Mammary epithelial cell (primary cell): ENCODE data around the gene ZNF613.

ENCODE experiments used
- CTCF ChIP-seq, 2 donors: IDR thresholded peaks in 1 of 2; conservative IDR thresholded peaks in 1 of 2; 2 replicates each; pipeline ENCODE4 v1.5.1; 2011 to 2012; ENCODE audit warnings: inconsistent platforms in 2 of 2, low read length in 2 of 2, mild to moderate bottlenecking in 2 of 2, control low read depth in 1 of 2, low read depth in 1 of 2; ENCODE audit not compliant: insufficient read depth in 1 of 2; ENCODE audit errors: extremely low read depth in 1 of 2
- EZH2 ChIP-seq: IDR thresholded peaks from 2 replicates; pipeline ENCODE4 v1.6.1; 2012; ENCODE audit warnings: low read length, inconsistent platforms, borderline replicate concordance

DNA sequence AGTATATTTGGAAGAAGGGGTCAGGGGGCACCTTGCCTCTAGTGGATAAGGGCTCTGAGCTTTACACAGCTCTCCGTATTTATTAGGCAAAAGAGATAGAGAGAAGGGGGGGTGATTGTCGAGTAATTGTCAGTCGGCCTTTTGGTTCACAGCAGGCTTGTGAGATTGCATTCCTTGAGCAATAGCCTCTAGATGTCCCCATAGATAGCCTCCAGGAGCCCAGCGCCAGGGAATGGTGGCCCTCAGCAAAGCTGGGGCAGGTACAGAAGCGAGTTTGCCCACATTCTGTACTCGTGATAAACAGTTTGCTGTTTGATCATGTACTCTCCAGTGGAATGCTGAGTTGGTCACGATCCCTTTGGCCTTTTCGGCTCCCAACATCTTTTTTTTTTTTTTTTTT, 4.6 kb downstream of the ZNF613 start:
- TF ChIP-seq CTCF (conservative IDR thresholded peaks at IDR 0.05 in 1 of 2, IDR thresholded peaks at IDR 0.05 in 1 of 2; ENCODE audit: extremely low read depth in 1 of 2, insufficient read depth in 1 of 2, low read depth in 1 of 2, low read length in 2 of 2) = no peak
- TF ChIP-seq EZH2 = no peak
